SU-DHL-6 (cell line): Measurements from ENCODE around the gene TIPRL.

Experiments
- H2AFZ ChIP-seq: fragments of 200-600 bp; sonication (generic); 2 replicates; pipeline ENCODE4 v1.6.1; 2014; ENCODE audit warnings: low read depth, mild to moderate bottlenecking, moderate library complexity, mixed read lengths, antibody characterized with exemption, low read length; ENCODE audit not compliant: severe bottlenecking
- H3F3A ChIP-seq: fragments of 200-600 bp; shearing (Covaris generic); 2 replicates; pipeline ENCODE4 v1.6.0; 2016; ENCODE audit warnings: antibody characterized with exemption, mild to moderate bottlenecking; ENCODE audit not compliant: insufficient read depth
- H3K27ac ChIP-seq: fragments of 200-600 bp; sonication (generic); 2 replicates; pipeline ENCODE4 v1.5.1; 2016; ENCODE audit warnings: low read depth, mild to moderate bottlenecking, low read length, moderate library complexity, mixed read lengths
- H3K27me3 ChIP-seq: fragments of 200-600 bp; sonication (generic), shearing (Covaris generic); 2 replicates; pipeline ENCODE4 v1.6.0; 2014; ENCODE audit warnings: mild to moderate bottlenecking, low read length
- H3K36me3 ChIP-seq: fragments of 200-600 bp; sonication (generic); 2 replicates; pipeline ENCODE4 v1.6.1; 2014; ENCODE audit warnings: mild to moderate bottlenecking, low read length, mixed read lengths
- H3K4me2 ChIP-seq: fragments of 300-600, 200-600 bp; shearing (Covaris generic), sonication (generic); 2 replicates; pipeline ENCODE4 v1.6.0; 2014; ENCODE audit warnings: low read length, low read depth, mild to moderate bottlenecking; ENCODE audit not compliant: poor library complexity, severe bottlenecking
- H3K4me3 ChIP-seq: fragments of 200-600 bp; sonication (generic); 2 replicates; pipeline ENCODE4 v1.5.1; 2014; ENCODE audit warnings: antibody characterized with exemption, low read length, mild to moderate bottlenecking, mixed read lengths; ENCODE audit not compliant: insufficient read depth, poor library complexity, severe bottlenecking
- H3K79me2 ChIP-seq: fragments of 200-600 bp; sonication (generic); 2 replicates; pipeline ENCODE4 v1.6.1; 2014; ENCODE audit warnings: mild to moderate bottlenecking, low read length, moderate library complexity; ENCODE audit not compliant: insufficient read depth
- H3K9ac ChIP-seq: fragments of 200-600 bp; sonication (generic); 2 replicates; pipeline ENCODE4 v1.7.0; 2014; ENCODE audit warnings: mild to moderate bottlenecking, low read length
- H3K9me2 ChIP-seq: fragments of 200-600 bp; sonication (generic); replicated peaks from 2 replicates; pipeline ENCODE4 v1.6.1; 2014; ENCODE audit warnings: low read length; ENCODE audit not compliant: insufficient read depth
- H3K9me3 ChIP-seq: fragments of 200-600 bp; sonication (generic); 2 replicates; pipeline ENCODE4 v1.6.1; 2014; ENCODE audit warnings: low read length, mixed read lengths; ENCODE audit not compliant: insufficient read depth
- H4K20me1 ChIP-seq: fragments of 200-600 bp; sonication (generic); 2 replicates; pipeline ENCODE4 v1.6.1; 2014; ENCODE audit warnings: low read depth, mild to moderate bottlenecking, antibody characterized with exemption, low read length, moderate library complexity, mixed read lengths
- EZH2phosphoT487 ChIP-seq: fragments of 200-600 bp; sonication (generic), shearing (Covaris generic); conservative IDR thresholded peaks from 2 replicates; pipeline ENCODE4 v1.6.1; 2018; ENCODE audit warnings: mild to moderate bottlenecking, antibody characterized with exemption, low read length, moderate library complexity, mixed read lengths
- TF ChIP-seq, protein P1 (sequence below): fragments of 200-600 bp; sonication (generic); IDR thresholded peaks from one replicate; pipeline ENCODE4 v1.5.1; 2017; ENCODE audit warnings: antibody characterized with exemption, mild to moderate bottlenecking, low read length, moderate library complexity; ENCODE audit not compliant: insufficient read depth, poor library complexity, severe bottlenecking

Gene TIPRL

DNA sequence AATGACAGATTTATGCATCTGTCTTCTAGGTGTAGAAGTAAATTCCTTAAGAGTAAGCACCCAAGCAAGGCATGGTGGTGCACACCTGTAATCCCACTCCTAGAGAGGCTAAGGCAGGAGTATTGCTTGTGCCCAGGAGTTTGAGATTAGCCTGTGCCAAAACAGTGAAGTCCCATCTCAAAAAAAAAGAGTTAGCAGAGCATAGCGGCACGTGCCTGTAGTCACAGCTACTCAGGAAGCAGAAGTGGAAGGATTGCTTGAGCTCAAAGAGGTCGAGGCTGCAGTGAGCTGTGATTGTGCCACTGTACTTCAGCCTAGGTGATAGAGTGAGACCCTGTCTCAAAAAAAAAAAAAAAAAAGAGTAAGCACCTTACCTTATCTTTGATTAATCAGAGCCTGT lies 15.1 kb upstream of the TIPRL start:
- no peak overlapping the region for H3K9ac ChIP-seq
- TF ChIP-seq, protein P1, sequence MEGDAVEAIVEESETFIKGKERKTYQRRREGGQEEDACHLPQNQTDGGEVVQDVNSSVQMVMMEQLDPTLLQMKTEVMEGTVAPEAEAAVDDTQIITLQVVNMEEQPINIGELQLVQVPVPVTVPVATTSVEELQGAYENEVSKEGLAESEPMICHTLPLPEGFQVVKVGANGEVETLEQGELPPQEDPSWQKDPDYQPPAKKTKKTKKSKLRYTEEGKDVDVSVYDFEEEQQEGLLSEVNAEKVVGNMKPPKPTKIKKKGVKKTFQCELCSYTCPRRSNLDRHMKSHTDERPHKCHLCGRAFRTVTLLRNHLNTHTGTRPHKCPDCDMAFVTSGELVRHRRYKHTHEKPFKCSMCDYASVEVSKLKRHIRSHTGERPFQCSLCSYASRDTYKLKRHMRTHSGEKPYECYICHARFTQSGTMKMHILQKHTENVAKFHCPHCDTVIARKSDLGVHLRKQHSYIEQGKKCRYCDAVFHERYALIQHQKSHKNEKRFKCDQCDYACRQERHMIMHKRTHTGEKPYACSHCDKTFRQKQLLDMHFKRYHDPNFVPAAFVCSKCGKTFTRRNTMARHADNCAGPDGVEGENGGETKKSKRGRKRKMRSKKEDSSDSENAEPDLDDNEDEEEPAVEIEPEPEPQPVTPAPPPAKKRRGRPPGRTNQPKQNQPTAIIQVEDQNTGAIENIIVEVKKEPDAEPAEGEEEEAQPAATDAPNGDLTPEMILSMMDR, result no peak
- TF ChIP-seq EZH2phosphoT487, result no peak
- H3K27me3 ChIP-seq, result no peaks in the 10 kb centered on the region
- peaks cover 17% of the 10 kb centered on the region; the same call in 1 of the 2 replicates for H3K9me3 ChIP-seq
- no peak overlapping the region for H2AFZ ChIP-seq
- no peaks in the 10 kb centered on the region for H3K79me2 ChIP-seq
- no peaks in the 10 kb centered on the region for H3K9me2 ChIP-seq
- no peak overlapping the region for H3K4me2 ChIP-seq
- no peak overlapping the region for H3K4me3 ChIP-seq
- H4K20me1 ChIP-seq, result no peaks in the 10 kb centered on the region
- H3K27ac ChIP-seq, result no peak overlapping the region
- H3F3A ChIP-seq, result no peaks in the 10 kb centered on the region
- peaks cover 4% of the 10 kb centered on the region; the same call in 1 of the 2 replicates for H3K36me3 ChIP-seq

DNA sequence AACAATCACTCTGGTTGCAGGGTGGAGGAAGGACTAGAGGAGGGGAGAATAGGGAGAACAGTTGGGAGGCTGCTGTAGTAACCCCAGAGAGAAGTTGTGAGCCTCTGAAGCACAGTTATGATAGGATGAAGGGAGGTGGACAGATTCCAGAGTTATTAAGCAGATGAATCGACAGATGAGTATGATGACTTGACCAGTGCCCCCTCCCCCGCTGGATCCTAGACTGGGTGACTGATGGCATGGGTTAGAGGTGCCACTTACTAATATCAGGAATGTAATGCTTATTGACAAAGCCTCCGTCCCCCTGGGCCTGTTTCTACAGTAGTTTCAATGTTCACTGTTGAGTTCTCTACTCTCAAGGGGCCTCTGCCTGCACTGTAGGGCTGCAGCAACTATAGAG lies 14.0 kb upstream of the TIPRL start:
- H3K9ac ChIP-seq, result no peak overlapping the region
- no peaks in the 10 kb centered on the region for H4K20me1 ChIP-seq
- H3F3A ChIP-seq, result no peaks in the 10 kb centered on the region
- H3K4me3 ChIP-seq, result no peak overlapping the region
- H3K27me3 ChIP-seq, result no peaks in the 10 kb centered on the region
- H2AFZ ChIP-seq, result no peak overlapping the region
- H3K79me2 ChIP-seq, result no peaks in the 10 kb centered on the region
- no peaks in the 10 kb centered on the region for H3K9me2 ChIP-seq
- TF ChIP-seq, protein P1, result no peak
- no peak for TF ChIP-seq EZH2phosphoT487
- no peak overlapping the region for H3K4me2 ChIP-seq
- H3K27ac ChIP-seq, result no peak overlapping the region
- H3K36me3 ChIP-seq, result peaks cover 4% of the 10 kb centered on the region; the same call in 1 of the 2 replicates
- peaks cover 16% of the 10 kb centered on the region; the same call in 1 of the 2 replicates for H3K9me3 ChIP-seq

DNA sequence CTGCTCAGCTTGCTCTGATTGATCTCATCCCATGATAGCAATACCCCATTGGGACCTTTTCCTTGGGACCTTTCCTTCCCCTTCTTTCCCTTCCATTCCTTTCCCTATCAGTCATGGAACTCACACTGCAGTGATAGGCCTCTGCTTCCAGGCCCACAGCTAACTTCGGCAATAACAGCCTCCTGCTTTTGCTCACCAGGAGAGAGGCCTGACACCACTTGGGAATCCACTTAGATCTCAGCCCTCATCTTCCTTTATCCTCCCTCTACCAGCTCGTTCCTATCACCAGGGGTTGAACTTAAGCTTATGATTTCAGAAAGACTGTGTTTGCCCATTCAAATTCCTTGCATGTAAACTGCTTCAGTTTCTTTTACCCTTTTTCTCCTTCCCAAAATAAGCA lies 11.0 kb upstream of the TIPRL start:
- Histone ChIP-seq H3K9me3 (no peaks in the 10 kb centered on the region), H3K9ac (no peak overlapping the region), H3K9me2 (no peaks in the 10 kb centered on the region), H3K27ac (no peak overlapping the region), H3K79me2 (no peaks in the 10 kb centered on the region), H3K4me2 (no peak overlapping the region), H4K20me1 (no peaks in the 10 kb centered on the region), H2AFZ (no peak overlapping the region), H3K36me3 (no peaks in the 10 kb centered on the region), H3K27me3 (no peaks in the 10 kb centered on the region), H3K4me3 (no peak overlapping the region), H3F3A (no peaks in the 10 kb centered on the region)
- TF ChIP-seq, protein P1, result no peak
- no peak for TF ChIP-seq EZH2phosphoT487
